HG03159 (cell line): ENCODE measurements around the gene EEF1G.
"Not testable (repeated sequence)": the region's sequence is repeated elsewhere in the genome, so short reads cannot be mapped to it uniquely, and the experiment has no call there.

Experiments used
- ATAC-seq: cut with Tn5 transposase; IDR thresholded peaks from one replicate; pipeline ENCODE4 v1.9.1; 2021; ENCODE audit warnings: mild to moderate bottlenecking, moderate library complexity; ENCODE audit not compliant: unreplicated experiment

Gene EEF1G

DNA sequence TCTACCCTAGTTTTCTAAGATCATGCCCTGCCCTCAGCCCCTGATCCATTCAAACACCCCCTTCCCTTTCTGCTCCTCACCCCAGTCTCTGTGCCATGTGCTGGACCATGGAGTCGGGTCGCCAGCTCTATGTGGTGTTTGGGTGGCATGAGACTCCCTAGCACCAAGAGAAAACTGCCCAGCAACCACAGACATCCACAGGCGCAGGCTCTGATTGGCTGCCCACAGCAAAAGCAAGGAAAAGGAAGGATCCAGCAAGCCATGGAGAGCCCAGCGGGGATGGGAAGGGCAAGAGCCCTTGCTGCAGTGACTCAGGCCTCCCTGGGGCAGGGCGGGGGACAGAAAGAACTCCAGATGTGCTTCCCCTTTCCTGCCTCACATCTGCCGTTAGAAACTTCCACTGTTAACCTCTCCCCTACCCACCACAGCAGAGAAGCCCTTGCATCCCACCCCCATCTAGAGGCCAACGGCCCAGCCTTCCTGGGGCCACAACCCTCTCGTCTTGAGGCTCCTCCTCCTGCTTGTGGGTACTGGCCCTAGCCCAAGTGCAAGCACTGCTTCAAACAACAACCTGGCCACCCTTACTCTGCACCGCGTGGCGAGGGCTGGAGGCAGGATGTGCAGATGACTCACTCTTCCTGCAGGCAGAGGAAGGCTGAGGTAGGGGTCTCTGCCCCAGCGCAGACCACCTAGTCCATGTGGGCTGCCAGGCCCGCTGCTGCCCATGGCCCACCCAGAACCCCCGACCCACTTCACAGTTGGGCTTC is 17.4 kb downstream of the EEF1G start:
- peak; percentile 36 for ATAC-seq

DNA sequence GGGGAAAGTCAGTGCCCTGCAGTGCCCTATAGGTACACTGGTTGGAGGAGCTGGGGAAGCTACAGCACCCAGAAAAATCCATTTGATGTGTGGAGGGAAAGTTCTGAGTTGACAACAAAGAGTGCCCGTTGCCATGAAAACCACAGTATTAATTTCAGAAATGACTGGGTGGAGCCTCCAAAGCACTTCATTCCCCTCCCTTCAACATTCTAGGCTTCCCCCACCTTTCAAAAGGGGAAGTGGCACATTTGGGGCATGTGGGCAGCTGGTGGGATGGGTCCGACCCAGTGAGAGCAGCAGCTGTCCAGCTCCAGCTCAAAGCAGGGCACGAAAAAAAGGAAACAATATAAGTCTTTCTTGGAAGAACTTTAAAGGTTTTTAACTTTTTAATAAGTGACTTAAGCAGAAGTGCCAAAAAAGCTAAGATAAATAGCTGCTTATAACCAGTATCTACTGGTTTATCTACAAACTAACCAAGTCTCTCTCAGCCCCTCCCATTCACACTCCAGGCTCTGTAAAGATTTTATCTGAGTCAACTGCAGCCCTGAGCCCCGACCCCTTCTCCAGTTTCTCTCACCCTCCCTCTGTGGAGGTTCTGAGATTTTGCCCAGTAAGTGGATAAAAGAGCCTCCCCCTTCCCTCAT is 18.1 kb downstream of the EEF1G start:
- peak; percentile 43 for ATAC-seq

GRCh38 chr11:62554387-62555167 is 19.1 kb downstream of the EEF1G start:
- ATAC-seq = no peak

GRCh38 chr11:62553839-62554361 is 19.8 kb downstream of the EEF1G start:
- no peak for ATAC-seq

- no peak for ATAC-seq
Observed at GRCh38 chr11:62553080-62553838, 20.4 kb downstream of the EEF1G start.

GRCh38 chr11:62552485-62553079 is 21.1 kb downstream of the EEF1G start:
- no peak for ATAC-seq

DNA sequence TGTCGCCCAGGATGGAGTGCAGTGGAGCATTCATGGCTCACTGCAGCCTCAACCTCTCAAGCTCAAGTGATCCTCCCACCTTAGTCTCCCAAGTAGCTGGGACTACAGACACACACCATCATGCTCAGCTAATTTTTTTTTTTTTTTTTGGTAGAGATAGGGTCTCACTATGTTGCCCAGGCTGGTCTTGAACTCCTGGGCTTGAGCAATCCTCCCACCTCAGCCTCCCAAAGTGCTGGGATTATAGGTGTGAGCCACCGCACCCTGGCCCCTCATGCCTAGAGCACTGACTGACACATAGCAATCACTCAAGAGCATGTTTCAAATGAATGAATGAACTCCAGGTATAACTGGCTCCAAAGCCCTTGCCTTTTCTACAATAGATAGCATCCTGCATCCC is 23.2 kb downstream of the EEF1G start:
- not testable (repeated sequence) for ATAC-seq

GRCh38 chr11:62548545-62549335 is 25.0 kb downstream of the EEF1G start:
- no peak for ATAC-seq

DNA sequence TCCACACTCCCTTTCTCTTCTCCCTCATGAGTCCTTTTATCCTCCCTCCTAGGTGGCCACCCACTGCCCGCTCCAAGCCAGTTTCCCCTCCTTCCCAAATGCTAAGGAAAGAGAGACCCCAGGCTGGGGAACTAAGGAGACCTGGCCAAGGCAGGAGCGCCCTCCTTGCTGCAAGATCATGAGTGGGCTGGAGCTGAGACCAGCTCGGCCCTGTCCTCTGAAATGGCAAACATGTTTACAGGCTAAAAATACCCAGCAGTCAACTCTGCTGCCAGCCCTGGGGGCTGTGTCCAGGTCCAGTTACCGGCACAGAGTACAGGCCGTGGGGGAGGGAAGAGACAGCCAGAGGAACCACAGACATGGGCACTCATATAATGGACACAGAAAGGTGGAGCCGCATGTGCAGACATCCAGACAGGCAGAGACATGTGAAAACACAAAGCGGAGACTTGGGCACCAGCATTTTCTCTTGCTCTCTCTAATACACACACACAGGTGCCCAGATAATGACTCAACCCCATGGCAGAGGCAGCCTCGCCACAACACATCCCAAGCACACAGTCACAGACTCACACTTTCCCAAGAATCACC is 25.9 kb downstream of the EEF1G start:
- ATAC-seq = no peak

- ATAC-seq = no peak
Observed at GRCh38 chr11:62546929-62547625, 26.6 kb downstream of the EEF1G start.

DNA sequence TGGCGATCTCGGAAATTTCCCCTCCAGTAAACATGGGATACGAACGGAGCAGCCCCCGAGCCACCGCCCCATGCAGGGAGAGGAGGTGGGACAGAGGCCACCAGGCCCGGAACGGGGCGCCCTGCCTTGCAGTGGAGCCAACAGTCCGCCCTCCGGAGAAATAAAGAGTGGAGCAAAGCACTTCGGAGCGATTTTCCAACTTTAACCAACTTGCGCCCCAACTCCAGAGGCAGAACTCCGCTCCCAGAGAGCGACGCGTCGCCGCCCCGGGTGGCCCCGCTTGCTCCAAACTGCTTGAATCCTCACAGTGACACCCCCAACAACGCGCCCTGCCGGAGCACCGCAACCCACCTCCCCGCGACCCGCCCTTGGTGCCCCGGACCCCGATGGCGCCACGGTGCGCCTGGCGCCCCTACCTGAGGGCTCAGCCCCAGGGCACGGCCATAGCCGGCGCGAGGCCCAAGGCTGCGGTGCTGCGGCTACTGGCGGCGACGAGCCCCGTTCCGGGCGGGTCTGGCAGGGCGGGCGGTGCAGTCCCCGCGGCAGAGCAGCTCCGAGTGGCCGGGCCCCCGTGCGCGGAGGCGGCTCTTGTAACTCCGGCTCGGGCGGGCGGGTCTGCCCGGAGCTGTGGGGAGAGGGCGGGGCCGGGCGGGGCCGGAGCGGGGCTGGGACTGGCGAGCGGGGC is 27.3 kb downstream of the EEF1G start, which contains the start of gene AHNAK:
Gene AHNAK, minus strand, starts transcription at position 563 of the 685 bp plus-strand sequence. CDS start 10,708 bp downstream, outside the sequence.
- ATAC-seq = no peak

- no peak for ATAC-seq
Observed at GRCh38 chr11:62545437-62546243, 28.1 kb downstream of the EEF1G start.

GRCh38 chr11:62544581-62545436 is 28.9 kb downstream of the EEF1G start:
- no peak for ATAC-seq

DNA sequence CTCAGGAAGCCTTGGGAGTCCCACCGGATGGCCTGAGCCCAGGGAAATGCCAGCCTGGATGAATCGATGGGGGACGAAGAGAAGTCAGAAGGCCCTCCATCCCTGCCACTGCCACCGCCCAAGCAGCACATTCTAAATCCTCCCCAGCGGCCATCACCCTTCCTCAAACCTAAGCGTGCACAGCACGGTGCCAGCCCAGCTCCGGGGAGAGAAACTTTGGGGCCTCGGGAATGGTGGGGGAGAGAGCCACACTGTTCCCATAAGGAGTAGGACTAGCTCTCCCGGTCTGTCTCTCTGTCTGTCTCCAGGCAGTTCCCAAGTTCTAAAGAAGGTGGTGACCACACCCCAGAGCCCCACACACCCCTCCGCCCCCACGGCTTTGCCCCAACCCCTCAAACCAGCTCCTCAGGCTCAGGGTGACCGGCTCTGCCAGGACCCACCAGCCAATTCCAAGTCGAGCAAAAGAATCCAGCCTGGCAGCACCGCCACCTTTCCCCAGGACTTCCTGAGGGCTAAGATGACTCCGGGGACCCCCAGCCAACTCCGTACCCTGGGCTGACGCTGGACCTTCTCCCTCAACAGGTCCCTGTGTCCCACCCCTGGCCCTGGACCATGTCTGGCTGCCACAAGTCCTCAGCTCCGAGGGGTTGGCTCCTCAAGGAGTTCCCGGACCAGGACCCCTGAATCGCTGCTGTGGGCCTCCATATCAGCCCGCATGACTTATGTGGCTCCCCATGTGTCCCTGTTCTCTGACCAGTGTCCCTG is 29.8 kb downstream of the EEF1G start:
- ATAC-seq = no peak
